DMS153 treated with DMSO at 0.1 percent for 48 hours (cell line): ENCODE measurements around the gene FAM9A.

Experiments used
- DNase-seq: peaks from one replicate; lab custom pipeline; 2025; ENCODE audit not compliant: unreplicated experiment; lab: John Stamatoyannopoulos, UW

FAM9A gene

GRCh38 chrX:8801041-8801599 lies at the start of gene FAM9A:
Gene FAM9A (minus strand): TSS chrX:8801383. CDS start chrX:8800171, 1,212 bp downstream.
- no peak for DNase-seq

DNA sequence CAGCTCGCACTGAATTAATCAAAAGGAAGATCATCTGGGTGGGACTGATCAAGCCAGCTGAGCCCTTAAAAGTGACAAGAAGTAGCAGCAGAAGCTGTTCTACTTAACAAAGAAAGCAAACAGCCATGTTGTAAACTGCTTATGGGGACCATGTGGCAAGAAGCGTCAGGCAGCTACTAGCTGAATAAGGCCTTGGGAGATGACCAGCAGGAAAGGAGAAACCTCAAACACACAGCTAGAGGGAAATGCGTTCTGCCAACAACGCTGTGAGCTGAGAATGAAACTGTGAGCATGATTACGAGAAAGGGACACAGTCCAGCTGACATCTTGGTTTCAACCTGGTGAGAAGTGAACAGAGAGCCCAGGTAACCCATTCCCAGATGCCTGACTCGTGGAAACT lies 49.3 kb upstream of the FAM9A start:
- DNase-seq: no peak

DNA sequence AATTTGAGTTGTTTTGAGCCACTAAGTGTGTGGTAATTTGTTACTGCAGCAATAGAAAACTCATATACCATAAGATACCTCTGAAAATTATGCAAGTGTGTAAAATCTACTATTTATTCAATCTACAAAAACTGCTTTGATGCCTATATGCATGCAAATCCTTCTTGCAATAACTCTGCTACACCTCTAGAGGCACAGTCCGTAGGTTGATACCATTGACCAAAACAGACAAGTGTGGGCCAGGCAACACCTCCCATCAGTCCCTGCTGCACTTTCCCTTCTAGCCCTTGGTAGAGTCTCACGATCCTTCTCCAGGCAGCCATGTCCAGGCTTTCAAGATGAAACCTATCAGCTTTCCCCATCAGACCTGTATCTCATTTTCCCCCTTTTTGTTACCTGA lies 48.8 kb upstream of the FAM9A start:
- no peak for DNase-seq

GRCh38 chrX:8849458-8849857 lies 48.3 kb upstream of the FAM9A start:
- DNase-seq: no peak

DNA sequence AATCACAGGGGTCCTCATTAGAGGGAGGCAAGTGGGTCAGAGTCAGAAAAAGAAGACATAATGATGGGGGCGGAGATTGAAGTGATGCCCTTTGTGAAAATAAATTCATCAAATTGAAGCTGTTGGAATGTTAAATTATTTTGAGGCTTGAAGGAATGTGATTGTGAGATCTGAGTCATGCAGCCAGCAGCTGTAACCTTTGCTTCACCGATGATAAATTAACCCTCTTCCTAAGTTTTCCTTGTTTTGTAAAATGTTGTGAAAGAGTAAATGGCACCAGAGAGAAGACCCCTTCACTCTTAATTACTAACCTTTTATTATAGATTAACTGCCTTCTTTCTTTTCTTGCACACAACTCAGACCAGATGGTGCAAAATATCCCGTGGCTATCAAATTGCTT lies 47.7 kb upstream of the FAM9A start:
- DNase-seq: no peak

DNA sequence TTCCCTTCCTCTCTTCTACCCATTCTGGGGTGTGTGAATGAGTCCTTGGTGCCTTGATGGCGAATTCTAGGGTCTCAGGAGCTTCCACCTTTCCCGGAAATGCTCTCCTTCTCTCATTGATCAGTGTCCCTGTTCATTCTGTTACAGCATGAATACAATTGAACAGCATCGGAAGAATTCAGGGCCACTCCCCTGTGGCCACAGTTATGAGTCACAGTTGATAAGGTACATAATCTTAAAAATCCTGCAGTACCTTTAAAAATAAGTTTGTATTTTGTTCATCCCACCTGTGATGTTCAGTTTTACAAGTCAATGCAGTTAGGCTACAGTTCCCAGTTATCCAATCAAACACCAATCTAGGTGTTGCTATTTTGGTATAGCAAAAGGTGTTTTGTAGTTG lies 47.3 kb upstream of the FAM9A start:
- no peak for DNase-seq

GRCh38 chrX:8847360-8847759 lies 46.2 kb upstream of the FAM9A start:
- DNase-seq: no peak

- no peak for DNase-seq
Measured at GRCh38 chrX:8846266-8846665, 45.1 kb upstream of the FAM9A start.

GRCh38 chrX:8845469-8845868 lies 44.3 kb upstream of the FAM9A start:
- DNase-seq: no peak

DNA sequence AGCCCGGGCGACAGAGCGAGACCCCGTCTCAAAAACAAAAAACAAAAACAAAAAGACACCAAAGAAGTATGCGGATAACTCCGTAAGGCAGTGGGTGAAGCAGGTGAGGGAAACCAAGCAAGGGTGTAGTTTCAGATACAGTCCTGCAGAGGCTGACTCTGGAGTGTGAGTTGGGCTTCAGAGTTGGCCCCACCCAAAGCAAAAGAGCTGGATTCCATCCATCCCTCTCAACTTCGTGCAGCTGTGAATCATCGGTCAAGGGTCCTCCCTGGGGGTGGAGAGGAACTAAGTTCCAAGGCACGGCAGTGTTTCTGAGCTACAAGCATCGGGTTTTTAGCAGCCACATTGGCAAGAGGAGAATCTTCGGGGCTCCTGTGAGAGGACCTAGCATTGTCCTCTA lies 43.9 kb upstream of the FAM9A start:
- DNase-seq: no peak

GRCh38 chrX:8844157-8844556 lies 43.0 kb upstream of the FAM9A start:
- no peak for DNase-seq

- no peak for DNase-seq
Measured at GRCh38 chrX:8841911-8842310, 40.7 kb upstream of the FAM9A start.

DNA sequence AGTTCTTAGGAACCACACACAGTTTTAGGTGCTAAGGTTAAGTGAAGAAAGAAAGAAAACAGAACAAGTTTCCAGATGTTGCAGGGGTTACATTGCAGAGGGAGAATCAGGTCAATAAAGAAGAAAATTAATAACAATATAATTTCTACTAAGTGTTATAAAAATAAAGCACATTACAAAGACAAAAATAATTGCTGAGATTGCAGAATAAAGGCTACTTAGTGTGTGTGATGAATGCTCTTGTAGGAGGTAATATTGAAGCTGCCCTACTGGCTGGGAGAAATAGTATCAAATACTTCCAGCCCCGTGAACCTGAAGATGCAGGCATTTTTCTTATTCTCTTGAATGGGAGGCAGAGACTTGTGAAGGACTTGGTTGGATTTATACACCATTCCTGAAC lies 33.2 kb upstream of the FAM9A start:
- no peak for DNase-seq

- no peak for DNase-seq
Measured at GRCh38 chrX:8832582-8833378, 31.6 kb upstream of the FAM9A start.

GRCh38 chrX:8823698-8824097 lies 22.5 kb upstream of the FAM9A start:
- DNase-seq: no peak

DNA sequence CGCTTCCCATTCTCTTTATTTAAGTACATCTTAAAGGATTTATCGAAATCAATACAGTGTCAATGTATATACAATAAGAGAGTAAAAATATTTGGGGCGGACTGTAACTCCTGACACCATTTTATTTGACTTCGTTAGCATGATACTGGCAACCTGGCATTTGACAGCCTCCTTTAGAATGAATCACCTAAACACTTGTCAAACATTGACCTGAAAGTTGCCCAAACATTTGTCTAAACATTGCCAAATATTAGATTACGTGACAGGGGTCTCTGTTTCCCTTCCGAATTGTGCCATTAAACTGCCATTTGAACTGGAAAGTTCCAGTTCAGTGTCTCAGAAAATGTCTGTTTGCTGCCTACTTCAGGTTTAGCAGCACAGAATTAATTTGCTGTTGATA lies 20.8 kb upstream of the FAM9A start:
- DNase-seq: no peak

GRCh38 chrX:8820910-8821527 lies 19.8 kb upstream of the FAM9A start:
- no peak for DNase-seq

DNA sequence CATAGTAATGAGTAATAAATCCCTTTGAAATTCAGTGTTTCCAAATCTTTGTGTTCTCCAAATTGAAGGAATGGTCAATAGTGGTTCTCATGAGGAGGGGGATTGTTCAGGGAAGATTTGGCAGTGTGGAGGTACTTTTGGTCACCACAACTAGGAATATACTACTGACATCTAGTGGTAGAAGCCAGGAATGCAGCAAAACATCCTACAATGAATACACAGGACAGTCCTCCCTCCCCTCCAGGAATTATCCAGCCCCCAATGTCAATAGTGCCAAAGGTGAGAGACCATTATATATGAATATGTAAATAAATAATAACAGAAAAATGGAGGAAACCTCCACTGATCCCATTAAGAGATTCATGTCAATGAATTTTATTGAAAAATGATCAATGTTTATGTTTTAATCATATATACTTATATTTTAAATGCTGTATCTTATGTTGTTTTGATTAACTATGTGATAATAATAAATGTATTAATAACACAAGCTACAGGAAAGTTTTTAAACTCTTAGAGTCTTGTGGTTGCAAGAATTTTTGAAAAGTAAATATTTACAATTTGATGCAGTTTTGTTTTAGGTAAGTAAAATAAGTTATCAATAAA lies 14.4 kb upstream of the FAM9A start:
- DNase-seq: no peak

DNA sequence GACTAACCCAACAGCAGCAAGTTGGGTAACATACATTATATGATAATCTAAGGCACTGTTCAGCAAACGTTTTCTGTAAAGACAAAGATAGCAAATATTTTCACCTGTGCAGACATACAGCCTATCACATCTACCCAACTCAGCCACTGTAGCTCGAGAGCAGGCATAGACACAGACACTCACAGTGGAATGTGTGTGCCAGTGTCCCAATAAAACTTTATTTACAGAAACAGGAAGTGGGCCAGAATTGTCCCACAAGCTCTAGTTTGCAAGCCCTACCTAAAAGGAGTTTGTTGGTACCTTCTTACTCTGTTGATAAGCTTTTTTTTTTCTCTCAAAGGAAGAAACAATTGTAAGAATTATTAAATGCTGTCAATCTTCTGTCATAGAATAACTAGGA lies 11.9 kb upstream of the FAM9A start:
- DNase-seq: no peak

GRCh38 chrX:8811611-8812010 lies 10.4 kb upstream of the FAM9A start:
- DNase-seq: no peak

GRCh38 chrX:8808661-8809060 lies 7.5 kb upstream of the FAM9A start:
- DNase-seq: no peak

GRCh38 chrX:8805974-8806373 lies 4.8 kb upstream of the FAM9A start:
- DNase-seq: no peak
